HTERT RPE-1 (cell line): ENCODE results near the gene NT5C3A.
"Not testable (repeated sequence)": the region's sequence is repeated elsewhere in the genome, so short reads cannot be mapped to it uniquely, and the experiment has no call there.

ENCODE experiments used
- in situ Hi-C: fragments of 300-500 bp; cut with MboI; formaldehyde crosslinking; loops from 4 replicates; pipeline ENCODE4 v1.14.3; 2020; ENCODE audit warnings: low sequenced_read_pairs

The NT5C3A gene

GRCh38 chr7:32991068-32991585 lies 71.4 kb downstream of the NT5C3A start:
- in situ Hi-C loops = not testable (repeated sequence)

DNA sequence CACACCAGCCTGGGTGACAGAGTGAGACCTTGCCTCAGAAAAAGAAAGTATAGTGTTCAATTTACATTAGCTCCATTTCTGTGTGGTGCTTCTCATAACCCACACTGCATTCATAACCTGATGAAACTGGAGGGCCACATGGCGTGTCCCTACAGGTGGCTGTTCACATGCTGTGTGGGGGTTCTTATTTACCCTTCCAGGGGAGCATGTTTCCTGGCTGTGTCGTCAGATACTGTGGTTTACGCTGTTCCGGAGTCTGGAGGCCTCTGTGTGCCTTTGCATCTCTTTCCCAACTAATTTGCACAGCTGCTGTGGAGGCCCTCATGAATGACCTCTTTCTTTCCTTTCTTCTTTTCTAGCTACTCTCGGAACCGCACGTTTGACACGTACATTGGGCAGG lies 74.4 kb downstream of the NT5C3A start:
- in situ Hi-C loops = not testable (repeated sequence)

DNA sequence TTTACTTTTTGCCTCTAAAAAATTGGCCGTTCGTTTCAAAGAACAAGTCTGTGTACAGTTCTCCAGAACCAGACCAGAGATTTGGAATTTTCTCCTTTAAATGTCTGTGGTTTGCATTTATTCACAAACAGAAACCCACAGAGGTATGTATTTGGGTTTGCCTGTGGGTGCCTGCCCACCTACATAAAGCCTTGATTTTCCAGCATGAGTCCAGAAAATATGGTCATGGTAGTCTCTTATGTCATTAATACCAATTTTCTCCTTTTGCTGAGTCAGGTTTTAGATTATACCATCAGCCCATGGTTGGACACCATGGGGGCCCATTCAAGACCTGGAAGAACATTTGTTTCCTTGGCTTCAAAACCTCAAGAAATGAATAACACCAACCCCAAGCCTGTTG lies 82.7 kb downstream of the NT5C3A start:
- in situ Hi-C loops = not testable (repeated sequence)

GRCh38 chr7:32979246-32979645 lies 83.3 kb downstream of the NT5C3A start:
- in situ Hi-C loops = not testable (repeated sequence)

DNA sequence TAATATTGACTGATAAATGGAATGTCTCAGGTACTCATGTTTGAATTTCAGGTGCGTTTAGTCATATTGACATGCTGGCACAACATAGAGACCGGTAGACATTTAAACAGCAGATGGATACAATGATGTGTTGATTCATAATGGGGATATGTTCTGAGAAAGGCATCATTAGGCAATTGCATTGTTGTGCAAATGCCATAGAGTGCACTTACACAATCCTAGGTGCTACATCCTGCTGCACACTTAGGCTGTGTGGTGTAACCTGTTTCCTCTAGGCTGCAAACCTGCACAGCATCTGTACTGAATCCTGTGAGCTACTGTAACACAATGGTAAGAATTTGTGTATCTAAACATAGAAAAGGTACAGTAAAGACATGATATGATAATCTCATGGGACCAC lies 85.4 kb downstream of the NT5C3A start:
- in situ Hi-C loops = not testable (repeated sequence)

DNA sequence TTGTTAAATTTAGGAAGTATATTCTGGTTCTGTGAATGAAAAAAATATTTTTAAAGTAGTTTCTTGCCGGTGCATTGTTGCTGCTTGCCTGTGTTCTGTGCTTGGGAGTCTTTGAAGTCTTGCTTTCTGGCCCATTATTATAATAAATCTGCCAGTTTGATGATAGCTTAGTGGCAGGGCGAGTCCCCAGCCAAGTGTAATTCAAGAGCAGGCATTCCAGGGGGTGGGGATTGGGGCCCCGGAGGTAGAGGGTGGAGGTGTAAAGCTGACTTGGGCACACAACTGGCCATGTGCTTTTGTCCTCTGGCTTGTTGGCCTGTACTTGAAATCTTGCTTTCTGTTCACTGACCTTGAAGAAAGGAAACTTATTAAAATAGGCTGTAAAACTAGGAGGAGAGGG lies 90.6 kb downstream of the NT5C3A start:
- in situ Hi-C loops = not testable (repeated sequence)

- in situ Hi-C loops = not testable (repeated sequence)
Observed at GRCh38 chr7:32967268-32967582, 95.4 kb downstream of the NT5C3A start.

DNA sequence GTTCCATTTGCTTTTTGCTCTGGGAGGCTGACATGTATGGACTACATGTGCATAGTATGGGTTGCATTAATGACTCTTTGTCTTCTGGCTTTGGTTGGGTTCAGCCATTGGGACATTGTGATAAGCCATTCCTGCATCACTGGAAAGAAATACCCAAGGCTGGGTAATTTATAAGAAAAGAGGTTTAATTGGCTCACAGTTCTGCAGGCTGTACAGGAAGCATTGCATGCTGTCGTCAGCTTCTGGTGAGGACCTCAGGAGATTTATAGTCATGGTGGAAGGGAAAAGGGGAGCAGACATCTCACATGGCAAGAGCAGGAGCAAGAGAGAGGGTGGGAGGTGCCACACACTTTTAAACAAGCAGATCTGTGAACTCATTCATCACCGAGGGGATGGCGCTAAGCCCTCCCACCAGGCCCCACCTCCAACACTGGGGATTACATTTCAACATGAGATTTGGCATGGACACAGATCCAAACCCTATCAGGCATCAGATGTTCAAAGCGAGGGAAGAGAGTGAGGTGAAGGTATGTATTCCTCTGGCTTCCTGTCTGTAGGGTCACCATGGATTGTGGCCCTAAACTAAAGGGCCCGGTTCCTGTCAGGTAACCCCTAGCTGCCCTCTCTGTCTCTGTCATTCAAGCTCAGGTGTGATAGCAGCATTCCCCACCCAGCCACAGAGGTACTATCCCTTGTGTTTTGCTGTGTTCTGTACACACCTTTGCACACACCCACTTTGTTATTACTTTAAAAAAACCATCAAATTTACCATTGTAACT lies 95.9 kb downstream of the NT5C3A start:
- in situ Hi-C loops = not testable (repeated sequence)

- in situ Hi-C loops = not testable (repeated sequence)
Observed at GRCh38 chr7:32964461-32965159, 98.0 kb downstream of the NT5C3A start.
